Left ventricle myocardium inferior (tissue), 1 donor: ENCODE data around the gene ASL. TPM values are rescaled to one million over a fixed set of nuclear protein-coding genes. Genes with fewer than 3 reads are reported as not detected.
"Not testable (repeated sequence)": the region's sequence is repeated elsewhere in the genome, so short reads cannot be mapped to it uniquely, and the experiment has no call there.

ENCODE experiments used
- DNase-seq: peaks from one replicate; pipeline ENCODE4 v3.0.0-alpha.2; 2020
- H3K27ac ChIP-seq: fragments of 200-600 bp; replicated peaks from 2 replicates; pipeline ENCODE4 v1.8.0; 2021
- H3K27me3 ChIP-seq: fragments of 200-600 bp; 2 replicates; pipeline ENCODE4 v1.8.0; 2021; ENCODE audit warnings: low read depth
- H3K36me3 ChIP-seq: fragments of 200-600 bp; 2 replicates; pipeline ENCODE4 v1.8.0; 2021
- H3K4me1 ChIP-seq: fragments of 200-600 bp; 2 replicates; pipeline ENCODE4 v1.8.0; 2021
- H3K4me3 ChIP-seq: fragments of 200-600 bp; 2 replicates; pipeline ENCODE4 v1.8.0; 2021; ENCODE audit warnings: mild to moderate bottlenecking, moderate library complexity
- H3K9me3 ChIP-seq: fragments of 200-600 bp; replicated peaks from 2 replicates; pipeline ENCODE4 v1.8.0; 2021
- CTCF ChIP-seq: fragments of 200-600 bp; IDR thresholded peaks from 2 replicates; pipeline ENCODE4 v1.8.0; 2021; ENCODE audit warnings: antibody characterized with exemption, mild to moderate bottlenecking, borderline replicate concordance
- intact Hi-C: fragments of 100-400 bp; cut with micrococcal nuclease; formaldehyde crosslinking; loops from one replicate; pipeline ENCODE4 v1.11.0; 2022
- total RNA-seq: library from RNA; stranded (reverse); fragmentation: NEBNext Ultra II Directional; extraction: Animal tissue kit (Norgen Biotek cat#: 25700); gene quantifications from one replicate; pipeline ENCODE4 v1.2.1, GENCODE V29; 2021
- donor health status: DM: no; HTN: yes; CAD: no; lungs with severe emphysema.

Gene ASL
- total RNA-seq, 1 donor from 2014 or later = 8.5 TPM

- intact Hi-C loops = no loop called here
- no peak for TF ChIP-seq CTCF
- peak overlapping the region; percentile 79 for H3K27ac ChIP-seq
- no peaks in the 10 kb centered on the region for H3K36me3 ChIP-seq
- H3K27me3 ChIP-seq = no peaks in the 10 kb centered on the region
- peak overlapping the region; percentile 60 for H3K4me3 ChIP-seq
- DNase-seq = peak; percentile 41
- no peaks in the 10 kb centered on the region for H3K9me3 ChIP-seq
- H3K4me1 ChIP-seq = peaks cover 10% of the 10 kb centered on the region
These were observed 24.2 kb downstream of the ASL start for GRCh38 chr7:66099551-66100407.

GRCh38 chr7:66100408-66101050 lies 24.9 kb downstream of the ASL start:
- Histone ChIP-seq H3K27me3 (no peaks in the 10 kb centered on the region), H3K9me3 (no peaks in the 10 kb centered on the region), H3K4me1 (peaks cover 10% of the 10 kb centered on the region), H3K4me3 (peak overlapping the region; percentile 60), H3K27ac (peak overlapping the region; percentile 79), H3K36me3 (no peaks in the 10 kb centered on the region)
- intact Hi-C loops = no loop called here
- DNase-seq = no peak
- no peak for TF ChIP-seq CTCF

- H3K27ac ChIP-seq, intact Hi-C loops, H3K4me3 ChIP-seq, DNase-seq, H3K4me1 ChIP-seq, H3K9me3 ChIP-seq, H3K27me3 ChIP-seq, H3K36me3 ChIP-seq: not testable (repeated sequence)
These were observed 26.5 kb downstream of the ASL start for GRCh38 chr7:66102168-66102567.

GRCh38 chr7:66103994-66104393 lies 28.4 kb downstream of the ASL start:
- H3K27ac ChIP-seq, intact Hi-C loops, H3K9me3 ChIP-seq, DNase-seq, H3K4me3 ChIP-seq, H3K27me3 ChIP-seq, H3K36me3 ChIP-seq, H3K4me1 ChIP-seq: not testable (repeated sequence)

GRCh38 chr7:66105263-66105748 lies 29.7 kb downstream of the ASL start:
- intact Hi-C loops = no loop called here
- TF ChIP-seq CTCF = no peak
- DNase-seq = no peak
- H3K4me3 ChIP-seq = no peak overlapping the region
- H3K27ac ChIP-seq = no peak overlapping the region
- H3K4me1 ChIP-seq = peaks cover 4% of the 10 kb centered on the region
- H3K9me3 ChIP-seq = no peaks in the 10 kb centered on the region
- no peaks in the 10 kb centered on the region for H3K27me3 ChIP-seq
- no peaks in the 10 kb centered on the region for H3K36me3 ChIP-seq

GRCh38 chr7:66108410-66108809 lies 32.8 kb downstream of the ASL start:
- H3K4me1 ChIP-seq, H3K4me3 ChIP-seq, H3K36me3 ChIP-seq, H3K9me3 ChIP-seq, H3K27me3 ChIP-seq, H3K27ac ChIP-seq, intact Hi-C loops, DNase-seq: not testable (repeated sequence)

GRCh38 chr7:66110856-66111255 lies 35.2 kb downstream of the ASL start:
- DNase-seq = no peak
- intact Hi-C loops = no loop called here
- H3K4me1 ChIP-seq = peaks cover 22% of the 10 kb centered on the region
- no peak overlapping the region for H3K4me3 ChIP-seq
- H3K36me3 ChIP-seq = no peaks in the 10 kb centered on the region
- H3K27me3 ChIP-seq = no peaks in the 10 kb centered on the region
- no peak overlapping the region for H3K27ac ChIP-seq
- TF ChIP-seq CTCF = no peak
- no peaks in the 10 kb centered on the region for H3K9me3 ChIP-seq
